ENCODE data around the gene ZNF474. TPM values are rescaled to one million over a fixed set of nuclear protein-coding genes. Genes with fewer than 3 reads are reported as not detected.

Gene ZNF474
- total RNA-seq, 2 experiments from 2014 or later, result 0.35 TPM; not detected in 1

GRCh38 chr5:122183788-122184170 lies 54.4 kb downstream of the ZNF474 start:
- no peak overlapping the region for H3K4me3 Mint-ChIP-seq
- DNase-seq (no peak), ATAC-seq (no peak)
- no peak overlapping the region for H3K27ac Mint-ChIP-seq
- peaks cover 10% of the 10 kb centered on the region for H3K27me3 Mint-ChIP-seq
- no peaks in the 10 kb centered on the region for H3K9me3 Mint-ChIP-seq (ENCODE audit: low read depth)
- CTCF ChIA-PET, result no interaction called here
- H3K4me1 Mint-ChIP-seq, result no peaks in the 10 kb centered on the region
- no peaks in the 10 kb centered on the region for H3K36me3 Mint-ChIP-seq

DNA sequence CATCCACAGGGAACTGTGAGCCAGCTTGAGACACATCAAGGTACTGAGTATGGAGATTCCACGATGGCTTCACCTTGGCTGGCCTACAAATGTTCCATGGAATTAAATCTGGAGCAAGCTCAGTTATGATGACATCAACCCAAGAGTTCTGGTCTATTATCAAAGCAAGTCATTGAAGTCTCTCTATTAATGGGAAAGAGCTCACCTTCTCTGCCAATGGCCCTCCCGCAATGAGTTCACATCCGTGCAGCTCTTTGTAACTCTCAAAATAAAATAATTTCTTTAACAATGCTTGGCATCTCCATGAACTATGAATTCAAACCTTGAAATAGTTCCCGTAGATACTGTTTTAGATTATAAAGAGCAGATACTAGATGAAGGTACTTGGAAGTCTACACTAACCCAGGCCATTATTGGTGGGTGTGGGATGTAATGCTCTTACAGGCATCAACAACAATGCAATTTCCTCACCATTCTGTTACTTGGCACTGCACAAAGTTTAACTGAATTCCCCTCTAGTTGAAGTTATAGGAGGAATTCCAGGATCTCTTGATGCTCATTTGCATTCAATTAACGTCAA lies 55.4 kb downstream of the ZNF474 start:
- Mint-ChIP-seq H3K27ac (no peak overlapping the region), H3K27me3 (peaks cover 13% of the 10 kb centered on the region), H3K4me3 (no peak overlapping the region), H3K9me3 (ENCODE audit: low read depth) (no peaks in the 10 kb centered on the region), H3K36me3 (no peaks in the 10 kb centered on the region), H3K4me1 (no peaks in the 10 kb centered on the region)
- ATAC-seq, result no peak
- DNase-seq, result no peak
- CTCF ChIA-PET, result no interaction called here

DNA sequence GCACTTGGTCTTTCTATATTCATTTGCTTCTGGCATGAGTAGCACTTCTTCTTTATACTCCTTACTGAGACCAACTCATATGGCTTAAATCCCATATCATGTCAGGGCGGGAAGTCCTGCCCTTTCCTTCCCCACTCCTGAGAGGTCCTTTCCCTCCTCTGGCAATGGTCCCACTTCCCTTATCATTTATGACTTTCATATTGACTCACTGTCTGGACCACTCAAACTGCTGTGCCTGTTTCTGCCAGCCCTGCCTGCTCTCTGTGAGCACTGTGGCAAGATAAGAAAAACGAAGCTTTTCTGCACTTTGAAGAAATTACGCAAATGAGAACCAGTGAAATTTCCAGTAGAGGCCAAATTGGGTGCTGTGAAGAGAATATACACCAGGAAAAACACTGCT lies 58.1 kb downstream of the ZNF474 start:
- Mint-ChIP-seq H3K4me3 (no peak overlapping the region), H3K27ac (no peak overlapping the region), H3K4me1 (no peaks in the 10 kb centered on the region), H3K36me3 (no peaks in the 10 kb centered on the region), H3K27me3 (peaks cover 11% of the 10 kb centered on the region), H3K9me3 (ENCODE audit: low read depth) (no peaks in the 10 kb centered on the region)
- no peak for ATAC-seq
- CTCF ChIA-PET, result no interaction called here
- no peak for DNase-seq

- CTCF ChIA-PET, result no interaction called here
- no peaks in the 10 kb centered on the region for H3K4me1 Mint-ChIP-seq
- H3K9me3 Mint-ChIP-seq (ENCODE audit: low read depth), result no peaks in the 10 kb centered on the region
- ATAC-seq (no peak), DNase-seq (no peak)
- no peaks in the 10 kb centered on the region for H3K36me3 Mint-ChIP-seq
- no peak overlapping the region for H3K27ac Mint-ChIP-seq
- H3K27me3 Mint-ChIP-seq, result peaks cover 15% of the 10 kb centered on the region
- no peak overlapping the region for H3K4me3 Mint-ChIP-seq
Observed at GRCh38 chr5:122190156-122190555, 60.8 kb downstream of the ZNF474 start.

GRCh38 chr5:122192497-122193496 lies 63.5 kb downstream of the ZNF474 start:
- DNase-seq (no peak), ATAC-seq (no peak)
- Mint-ChIP-seq H3K27me3 (peaks cover 17% of the 10 kb centered on the region), H3K4me3 (no peak overlapping the region), H3K4me1 (no peaks in the 10 kb centered on the region), H3K27ac (no peak overlapping the region), H3K36me3 (no peaks in the 10 kb centered on the region), H3K9me3 (ENCODE audit: low read depth) (no peaks in the 10 kb centered on the region)
- CTCF ChIA-PET, result no interaction called here

GRCh38 chr5:122195802-122196394 lies 66.6 kb downstream of the ZNF474 start:
- Mint-ChIP-seq H3K27me3 (peaks cover 7% of the 10 kb centered on the region), H3K27ac (no peak overlapping the region), H3K9me3 (ENCODE audit: low read depth) (no peaks in the 10 kb centered on the region), H3K4me1 (no peaks in the 10 kb centered on the region), H3K4me3 (no peak overlapping the region), H3K36me3 (no peaks in the 10 kb centered on the region)
- DNase-seq, result no peak
- ATAC-seq, result no peak
- CTCF ChIA-PET, result interaction anchor here (0.8 kb wide), 1 partner anchor 1203 kb away, joined by 3 read pairs; no protein-coding TSS in a partner anchor

DNA sequence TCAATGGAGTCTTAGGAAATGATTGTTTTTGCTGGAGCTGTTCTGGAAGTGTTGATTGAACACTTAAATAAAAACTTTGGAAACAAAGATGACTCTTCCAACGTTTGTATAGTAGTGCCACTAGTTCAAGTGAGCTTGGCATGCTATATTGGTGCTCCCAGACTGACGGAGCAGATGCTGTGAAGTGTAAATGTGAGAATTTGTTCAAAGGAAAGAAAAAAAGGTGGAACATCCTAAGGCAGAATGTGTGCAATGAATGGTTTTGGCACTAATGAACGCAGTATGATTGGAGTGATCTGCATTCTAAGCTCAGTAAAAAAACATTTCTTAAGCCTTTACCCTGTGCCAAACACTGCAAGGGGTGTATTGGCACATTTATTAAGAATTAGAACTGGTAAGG lies 69.8 kb downstream of the ZNF474 start:
- no peak for ATAC-seq
- DNase-seq, result no peak
- Mint-ChIP-seq H3K4me1 (no peaks in the 10 kb centered on the region), H3K27ac (no peak overlapping the region), H3K27me3 (peaks cover 2% of the 10 kb centered on the region), H3K9me3 (ENCODE audit: low read depth) (no peaks in the 10 kb centered on the region), H3K36me3 (no peaks in the 10 kb centered on the region), H3K4me3 (no peak overlapping the region)
- CTCF ChIA-PET, result no interaction called here

GRCh38 chr5:122200450-122200849 lies 71.1 kb downstream of the ZNF474 start:
- peaks cover 2% of the 10 kb centered on the region for H3K27me3 Mint-ChIP-seq
- no peak for DNase-seq
- H3K4me3 Mint-ChIP-seq, result no peak overlapping the region
- CTCF ChIA-PET, result no interaction called here
- no peak for ATAC-seq
- H3K36me3 Mint-ChIP-seq, result no peaks in the 10 kb centered on the region
- H3K27ac Mint-ChIP-seq, result no peak overlapping the region
- peaks cover under 1% of the 10 kb centered on the region for H3K9me3 Mint-ChIP-seq (ENCODE audit: low read depth)
- H3K4me1 Mint-ChIP-seq, result no peaks in the 10 kb centered on the region

DNA sequence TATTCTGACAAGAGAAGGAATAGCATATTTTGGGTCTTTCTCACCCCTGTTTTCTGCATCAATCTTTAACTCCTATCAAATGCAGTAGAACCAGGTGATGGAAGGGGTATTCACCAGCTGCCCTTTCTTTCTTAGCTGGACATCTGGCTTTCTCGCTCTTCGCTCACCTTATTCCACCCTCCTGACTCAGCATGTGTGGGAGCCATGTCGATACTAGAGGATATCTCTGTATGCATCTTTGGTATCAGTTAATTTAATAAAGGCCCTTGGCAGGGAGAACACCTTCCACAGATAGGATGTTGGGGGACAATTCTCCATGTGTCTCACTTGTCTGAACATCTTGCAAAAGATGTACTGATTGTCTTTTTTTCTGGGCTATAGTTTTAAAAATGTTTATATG lies 71.5 kb downstream of the ZNF474 start:
- H3K27ac Mint-ChIP-seq, result no peak overlapping the region
- H3K4me3 Mint-ChIP-seq, result no peak overlapping the region
- DNase-seq (no peak), ATAC-seq (no peak)
- H3K9me3 Mint-ChIP-seq (ENCODE audit: low read depth), result peaks cover 2% of the 10 kb centered on the region
- peaks cover 2% of the 10 kb centered on the region for H3K27me3 Mint-ChIP-seq
- no peaks in the 10 kb centered on the region for H3K36me3 Mint-ChIP-seq
- CTCF ChIA-PET, result no interaction called here
- no peaks in the 10 kb centered on the region for H3K4me1 Mint-ChIP-seq

DNA sequence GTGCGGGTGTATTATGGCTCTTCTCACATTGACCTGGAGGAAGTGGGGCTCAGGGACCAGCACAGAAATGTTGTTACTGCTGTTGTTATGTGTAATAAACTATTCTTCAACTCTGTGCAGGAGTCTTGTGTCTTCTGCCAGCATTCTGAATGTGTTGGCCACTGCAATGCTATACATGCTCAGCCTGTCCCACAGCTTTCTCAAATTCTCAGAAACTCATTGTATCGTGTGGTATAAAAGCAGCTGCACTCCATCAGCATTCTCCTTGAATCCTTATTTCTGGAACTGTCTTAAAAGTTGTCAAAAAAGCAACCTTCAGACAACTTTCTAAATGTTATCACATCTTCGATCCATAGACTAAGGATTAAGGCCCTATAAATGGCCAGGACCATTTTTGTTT lies 72.0 kb downstream of the ZNF474 start:
- no peaks in the 10 kb centered on the region for H3K4me1 Mint-ChIP-seq
- DNase-seq, result no peak
- ATAC-seq, result no peak
- peaks cover 2% of the 10 kb centered on the region for H3K9me3 Mint-ChIP-seq (ENCODE audit: low read depth)
- no peak overlapping the region for H3K4me3 Mint-ChIP-seq
- CTCF ChIA-PET, result no interaction called here
- no peak overlapping the region for H3K27ac Mint-ChIP-seq
- no peaks in the 10 kb centered on the region for H3K36me3 Mint-ChIP-seq
- H3K27me3 Mint-ChIP-seq, result peaks cover 2% of the 10 kb centered on the region

DNA sequence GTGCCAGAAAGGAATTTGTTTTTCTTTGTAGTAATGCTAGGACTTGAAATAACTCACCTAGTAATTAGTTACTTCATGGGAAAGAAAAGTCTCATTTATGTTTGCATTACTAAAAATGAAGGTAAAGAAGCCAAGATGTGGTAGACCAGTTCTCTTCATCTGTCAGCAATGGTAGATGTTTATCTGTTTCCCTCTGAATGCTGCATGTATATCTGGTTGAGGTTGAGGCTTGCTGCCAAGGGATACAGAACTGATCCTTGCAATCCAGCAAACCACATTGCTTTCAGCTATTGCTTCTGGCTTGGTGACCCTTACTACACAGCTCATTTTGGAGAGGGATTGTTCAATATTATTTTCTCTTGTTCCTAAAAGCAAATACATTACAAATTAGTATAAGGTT lies 73.6 kb downstream of the ZNF474 start:
- Mint-ChIP-seq H3K27me3 (no peaks in the 10 kb centered on the region), H3K27ac (no peak overlapping the region), H3K4me3 (no peak overlapping the region), H3K4me1 (no peaks in the 10 kb centered on the region), H3K9me3 (ENCODE audit: low read depth) (peaks cover 2% of the 10 kb centered on the region), H3K36me3 (no peaks in the 10 kb centered on the region)
- ATAC-seq (no peak), DNase-seq (no peak)
- CTCF ChIA-PET, result no interaction called here

All from activated CD8-positive, alpha-beta memory T cell treated with anti-CD3 and anti-CD28 coated beads, Interleukin-2, amount 10 ng/mL, durations not matched to agents 7 days and 5 days (primary cell).